Keratinocyte (primary cell): ENCODE data around the gene SLC44A1. TPM values are rescaled to one million over a fixed set of nuclear protein-coding genes. Genes with fewer than 3 reads are reported as not detected.

Experiments used
- DNase-seq: peaks from one replicate; pipeline ENCODE4 v3.0.0-alpha.2; 2011; ENCODE audit warnings: low read depth, missing footprints, low spot score
- FAIRE-seq: peaks from 2 replicates; lab custom pipeline; 2011; peaks lifted over from hg19 to GRCh38; lab: Jason Lieb, UNC
- H2AFZ ChIP-seq: 2 replicates; pipeline ENCODE4 v1.6.0; 2012; ENCODE audit warnings: low read length, control low read depth, inconsistent platforms; ENCODE audit not compliant: control insufficient read depth
- H3K27ac ChIP-seq: 2 replicates; pipeline ENCODE4 v1.5.1; 2011; ENCODE audit warnings: low read length; ENCODE audit not compliant: control insufficient read depth, insufficient read depth
- H3K27me3 ChIP-seq: 3 replicates; pipeline ENCODE4 v1.6.0; 2011; ENCODE audit warnings: low read length; ENCODE audit not compliant: control insufficient read depth, insufficient read depth; ENCODE audit errors: extremely low read depth
- H3K36me3 ChIP-seq, 2 experiments: 2 replicates in 1 of 2; 3 replicates in 1 of 2; pipeline ENCODE4 v1.5.1; 2011; ENCODE audit warnings: low read length in 2 of 2, mild to moderate bottlenecking in 1 of 2; ENCODE audit not compliant: control insufficient read depth in 2 of 2, insufficient read depth in 2 of 2; ENCODE audit errors: extremely low read depth in 1 of 2
- H3K4me1 ChIP-seq: 3 replicates; pipeline ENCODE4 v1.5.1; 2011; ENCODE audit warnings: low read length; ENCODE audit not compliant: control insufficient read depth, insufficient read depth; ENCODE audit errors: extremely low read depth
- H3K4me2 ChIP-seq: 3 replicates; pipeline ENCODE4 v1.6.0; 2011; ENCODE audit warnings: low read depth, low read length; ENCODE audit not compliant: control insufficient read depth, insufficient read depth; ENCODE audit errors: extremely low read depth
- H3K4me3 ChIP-seq, 3 experiments: fragments of 200-600 bp in 1 of 3; sonication (generic) in 1 of 3; 2 replicates in 2 of 3; 3 replicates in 1 of 3; pipeline ENCODE4 v1.5.1; 2011 to 2016; ENCODE audit warnings: low read length in 3 of 3, mild to moderate bottlenecking in 3 of 3, control low read depth in 2 of 3, inconsistent platforms in 1 of 3, low read depth in 1 of 3, mixed read lengths in 1 of 3, mixed run types in 1 of 3, moderate library complexity in 1 of 3; ENCODE audit not compliant: control insufficient read depth in 2 of 3, insufficient read depth in 2 of 3; ENCODE audit errors: extremely low read depth in 1 of 3
- H3K79me2 ChIP-seq: 2 replicates; pipeline ENCODE4 v1.6.0; 2012; ENCODE audit warnings: low read length; ENCODE audit not compliant: control insufficient read depth, insufficient read depth
- H3K9ac ChIP-seq: 3 replicates; pipeline ENCODE4 v1.6.0; 2011; ENCODE audit warnings: low read length; ENCODE audit not compliant: control insufficient read depth, insufficient read depth; ENCODE audit errors: extremely low read depth
- H3K9me1 ChIP-seq: 3 replicates; pipeline ENCODE4 v1.6.0; 2011; ENCODE audit warnings: low read length; ENCODE audit not compliant: control insufficient read depth, insufficient read depth; ENCODE audit errors: extremely low read depth
- H3K9me3 ChIP-seq: 2 replicates; pipeline ENCODE4 v1.5.1; 2012; ENCODE audit warnings: low read depth, low read length; ENCODE audit not compliant: control insufficient read depth
- H4K20me1 ChIP-seq: 3 replicates; pipeline ENCODE4 v1.6.0; 2011; ENCODE audit warnings: low read length; ENCODE audit not compliant: control insufficient read depth, insufficient read depth; ENCODE audit errors: extremely low read depth
- EZH2 ChIP-seq: IDR thresholded peaks from one replicate; pipeline ENCODE4 v1.6.1; 2012; ENCODE audit warnings: inconsistent platforms, mild to moderate bottlenecking, low read length, moderate library complexity
- dilution Hi-C: fragments of 300-500 bp; cut with MboI; formaldehyde crosslinking; loops from one replicate; pipeline ENCODE4 v1.7.0; 2020; ENCODE audit warnings: low sequenced_read_pairs; ENCODE audit not compliant: extremely low pct_ligation_motif_present
- polyA plus RNA-seq, 5 experiments: library from polyadenylated mRNA; depleted of rRNA in 3 of 5; stranded (reverse) in 3 of 5; stranded (forward) in 1 of 5; unstranded in 1 of 5; fragments of >200 nt; gene quantifications; 1 replicate in 1 of 5; 2 replicates in 3 of 5; 3 replicates in 1 of 5; pipeline versions ENCODE4 v1.2.1 to v1.2.3, GENCODE V29; 2011 to 2012; ENCODE audit warnings: missing spikeins in 2 of 5, low read depth in 1 of 5, low replicate concordance in 1 of 5
- TF ChIP-seq, protein P1 (sequence below), 3 experiments: IDR thresholded peaks in 1 of 3; conservative IDR thresholded peaks in 1 of 3; optimal IDR thresholded peaks in 1 of 3; 2 replicates in 2 of 3; 3 replicates in 1 of 3; pipeline versions ENCODE3 to v1.5.1; 2011; ENCODE audit warnings: low read length in 3 of 3, mild to moderate bottlenecking in 3 of 3, moderate library complexity in 2 of 3, control low read depth in 1 of 3, inconsistent platforms in 1 of 3; ENCODE audit not compliant: insufficient read depth in 2 of 3; ENCODE audit errors: extremely low read depth in 1 of 3

SLC44A1 gene
- polyA plus RNA-seq, 1 donor (not counting 4 experiments of a cell fraction or from before 2014, with no cell fraction given), result 22.9 TPM

DNA sequence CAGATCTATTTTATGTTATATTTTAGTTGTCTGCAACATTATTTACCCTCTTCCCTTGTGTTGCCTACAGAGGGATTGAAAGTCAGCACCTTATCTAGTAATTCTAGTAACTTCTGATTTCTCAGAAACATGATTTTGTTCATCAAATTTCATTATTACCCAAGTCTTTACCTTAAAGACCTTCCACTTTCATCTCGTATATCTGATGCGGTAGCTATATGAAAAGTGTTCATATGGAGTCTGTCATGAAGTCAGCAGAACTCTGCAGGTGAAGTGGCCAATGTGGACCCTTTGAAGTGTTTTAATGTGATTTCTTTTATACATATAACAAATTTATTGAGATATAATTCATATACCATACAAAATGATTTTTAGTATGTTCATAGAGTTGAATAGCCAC is 40.0 kb downstream of the SLC44A1 start:
- H3K4me3 ChIP-seq, result no peak overlapping the region
- peaks cover 27% of the 10 kb centered on the region for H3K4me1 ChIP-seq
- no peaks in the 10 kb centered on the region for H3K9me1 ChIP-seq
- no peak for FAIRE-seq
- peaks cover 8% of the 10 kb centered on the region for H3K79me2 ChIP-seq
- no peak overlapping the region for H2AFZ ChIP-seq
- H4K20me1 ChIP-seq, result no peaks in the 10 kb centered on the region
- H3K27me3 ChIP-seq, result no peaks in the 10 kb centered on the region
- no peak overlapping the region for H3K27ac ChIP-seq
- dilution Hi-C loops, result no loop called here
- H3K9ac ChIP-seq, result no peak overlapping the region
- no peaks in the 10 kb centered on the region for H3K36me3 ChIP-seq
- DNase-seq, result no peak
- no peaks in the 10 kb centered on the region for H3K9me3 ChIP-seq
- TF ChIP-seq, protein P1, sequence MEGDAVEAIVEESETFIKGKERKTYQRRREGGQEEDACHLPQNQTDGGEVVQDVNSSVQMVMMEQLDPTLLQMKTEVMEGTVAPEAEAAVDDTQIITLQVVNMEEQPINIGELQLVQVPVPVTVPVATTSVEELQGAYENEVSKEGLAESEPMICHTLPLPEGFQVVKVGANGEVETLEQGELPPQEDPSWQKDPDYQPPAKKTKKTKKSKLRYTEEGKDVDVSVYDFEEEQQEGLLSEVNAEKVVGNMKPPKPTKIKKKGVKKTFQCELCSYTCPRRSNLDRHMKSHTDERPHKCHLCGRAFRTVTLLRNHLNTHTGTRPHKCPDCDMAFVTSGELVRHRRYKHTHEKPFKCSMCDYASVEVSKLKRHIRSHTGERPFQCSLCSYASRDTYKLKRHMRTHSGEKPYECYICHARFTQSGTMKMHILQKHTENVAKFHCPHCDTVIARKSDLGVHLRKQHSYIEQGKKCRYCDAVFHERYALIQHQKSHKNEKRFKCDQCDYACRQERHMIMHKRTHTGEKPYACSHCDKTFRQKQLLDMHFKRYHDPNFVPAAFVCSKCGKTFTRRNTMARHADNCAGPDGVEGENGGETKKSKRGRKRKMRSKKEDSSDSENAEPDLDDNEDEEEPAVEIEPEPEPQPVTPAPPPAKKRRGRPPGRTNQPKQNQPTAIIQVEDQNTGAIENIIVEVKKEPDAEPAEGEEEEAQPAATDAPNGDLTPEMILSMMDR (optimal IDR thresholded peaks at IDR 0.05 in 1 of 3, IDR thresholded peaks at IDR 0.05 in 1 of 3, conservative IDR thresholded peaks at IDR 0.05 in 1 of 3; ENCODE audit: extremely low read depth in 1 of 3, insufficient read depth in 2 of 3, low read length in 3 of 3), result no peak
- TF ChIP-seq EZH2, result no peak
- H3K4me2 ChIP-seq, result no peak overlapping the region

DNA sequence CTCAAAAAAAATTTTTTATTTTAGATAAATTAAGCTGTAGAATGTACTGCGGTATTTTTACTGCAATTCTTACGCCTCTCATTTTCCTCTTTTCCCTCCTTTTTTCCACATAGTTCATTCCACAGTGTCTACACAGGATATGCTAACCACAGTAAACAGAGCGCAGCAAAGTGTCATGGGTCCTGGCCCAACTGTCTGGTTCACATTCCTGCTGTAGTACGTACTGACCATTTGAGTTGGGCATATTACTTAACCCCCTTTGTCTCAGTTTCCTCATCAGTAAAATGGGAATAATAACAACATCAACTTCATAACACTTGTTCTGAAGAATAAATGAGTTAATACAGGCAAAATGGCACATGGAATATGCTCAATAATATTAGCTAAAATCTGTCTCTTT is 41.6 kb downstream of the SLC44A1 start:
- FAIRE-seq, result no peak

More for the DNA sequence above, 41.6 kb downstream of the SLC44A1 start:
- Histone ChIP-seq H3K79me2 (peaks cover 8% of the 10 kb centered on the region), H3K9me1 (no peaks in the 10 kb centered on the region), H3K9ac (no peak overlapping the region), H3K4me1 (peaks cover 25% of the 10 kb centered on the region), H3K9me3 (no peaks in the 10 kb centered on the region), H3K4me3 (no peak overlapping the region), H2AFZ (no peak overlapping the region), H3K4me2 (no peak overlapping the region), H3K36me3 (no peaks in the 10 kb centered on the region), H3K27me3 (no peaks in the 10 kb centered on the region), H3K27ac (no peak overlapping the region), H4K20me1 (no peaks in the 10 kb centered on the region)
- no peak for DNase-seq
- TF ChIP-seq, protein P1 (optimal IDR thresholded peaks at IDR 0.05 in 1 of 3, IDR thresholded peaks at IDR 0.05 in 1 of 3, conservative IDR thresholded peaks at IDR 0.05 in 1 of 3; ENCODE audit: extremely low read depth in 1 of 3, insufficient read depth in 2 of 3, low read length in 3 of 3), result no peak
- no peak for TF ChIP-seq EZH2
- dilution Hi-C loops, result no loop called here
